ENCODE measurements around the gene UNC50.
"Not testable (repeated sequence)": the region's sequence is repeated elsewhere in the genome, so short reads cannot be mapped to it uniquely, and the experiment has no call there.

The UNC50 gene

DNA sequence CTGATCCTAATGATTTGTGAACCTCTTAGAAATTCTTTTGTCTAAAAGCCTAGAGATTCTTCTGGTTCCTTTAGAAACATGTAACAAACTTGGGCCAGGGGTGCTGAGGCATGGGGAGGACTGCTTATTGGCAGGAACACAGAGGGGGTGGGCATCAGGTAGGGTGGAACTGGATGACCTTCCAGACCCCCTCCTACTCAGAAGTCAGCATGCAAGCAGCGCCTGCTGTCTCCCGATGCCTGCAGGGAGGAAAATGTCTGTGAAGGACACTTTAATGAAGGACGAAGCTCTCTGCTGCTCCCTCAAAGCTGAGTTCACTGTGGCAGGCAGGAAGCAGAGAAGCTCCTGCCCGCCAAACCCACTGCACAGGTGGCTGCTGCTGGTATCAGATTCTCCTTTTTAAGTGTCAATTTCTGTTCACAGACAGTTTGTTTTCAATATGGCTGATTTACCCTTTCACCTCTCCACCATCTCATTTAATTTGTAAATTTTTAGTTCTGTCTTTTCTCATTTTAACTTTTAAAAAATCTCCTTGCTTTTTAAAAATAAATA lies 19.4 kb upstream of the UNC50 start:
- H3K9me3 ChIP-seq (ENCODE audit: control insufficient read depth, low read length): no peaks in the 10 kb centered on the region
- H3K27me3 ChIP-seq (ENCODE audit: control insufficient read depth, insufficient read depth, low read length, poor library complexity, severe bottlenecking): no peaks in the 10 kb centered on the region
- H3K36me3 ChIP-seq (ENCODE audit: control insufficient read depth, insufficient read depth, low read length): no peaks in the 10 kb centered on the region
- 82 to 84% methylated on average over 4 of the region's 4 CpGs for WGBS, 2 experiments
- H3K4me1 ChIP-seq (ENCODE audit: control insufficient read depth, insufficient read depth, low read length): no peaks in the 10 kb centered on the region
- no peak overlapping the region for H3K4me3 ChIP-seq (ENCODE audit: insufficient read depth, low read depth, low read length)
- no peak overlapping the region for H3K27ac ChIP-seq (ENCODE audit: insufficient read depth, low read depth, low read length, poor library complexity, severe bottlenecking)

DNA sequence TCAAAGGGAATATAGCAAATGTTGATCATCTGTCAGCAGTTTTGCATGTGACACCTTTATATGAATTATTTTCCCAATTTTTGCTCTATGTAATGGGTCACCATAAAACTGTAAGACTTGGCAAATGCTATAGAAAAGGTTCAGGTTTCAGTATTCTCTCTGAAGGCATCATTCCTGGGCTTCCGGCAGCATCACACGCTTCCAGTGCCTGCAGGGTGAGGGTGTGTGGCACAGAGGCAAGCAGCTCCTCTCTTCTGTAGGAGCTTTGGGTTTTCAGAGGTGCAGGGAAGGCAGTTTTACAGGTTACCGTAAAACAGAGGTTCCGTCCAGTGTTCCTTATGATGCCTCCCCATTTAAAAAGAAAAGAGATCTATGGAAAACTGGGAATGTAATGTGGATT lies 18.9 kb upstream of the UNC50 start:
- Histone ChIP-seq H3K4me1 (ENCODE audit: control insufficient read depth, insufficient read depth, low read length) (no peaks in the 10 kb centered on the region), H3K9me3 (ENCODE audit: control insufficient read depth, low read length) (no peaks in the 10 kb centered on the region), H3K27me3 (ENCODE audit: control insufficient read depth, insufficient read depth, low read length, poor library complexity, severe bottlenecking) (no peaks in the 10 kb centered on the region), H3K27ac (ENCODE audit: insufficient read depth, low read depth, low read length, poor library complexity, severe bottlenecking) (no peak overlapping the region), H3K36me3 (ENCODE audit: control insufficient read depth, insufficient read depth, low read length) (no peaks in the 10 kb centered on the region), H3K4me3 (ENCODE audit: insufficient read depth, low read depth, low read length) (no peak overlapping the region)
- 93 to 98% methylated on average over 4 of the region's 4 CpGs for WGBS, 2 experiments

DNA sequence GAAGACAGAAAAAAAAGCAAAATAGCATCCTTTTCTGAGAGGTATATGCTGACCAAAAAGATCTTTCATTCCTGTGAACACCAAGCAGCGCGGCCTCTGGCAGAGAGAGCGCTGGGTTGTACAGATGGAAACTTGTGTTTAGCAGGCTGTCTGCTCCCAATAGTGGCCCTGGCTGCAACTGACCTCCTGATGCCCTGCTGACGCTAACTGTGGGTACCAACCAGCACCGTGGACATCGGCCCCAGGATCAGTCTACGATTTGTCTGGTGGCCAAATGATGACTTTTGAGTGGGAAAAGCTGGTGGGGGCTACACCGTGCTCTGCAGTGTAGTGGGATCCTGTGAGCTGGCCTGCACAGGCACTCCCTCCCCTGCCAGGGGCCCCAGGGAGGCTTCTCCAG lies 15.8 kb upstream of the UNC50 start:
- H3K36me3 ChIP-seq (ENCODE audit: control insufficient read depth, insufficient read depth, low read length): peaks cover 3% of the 10 kb centered on the region
- no peaks in the 10 kb centered on the region for H3K9me3 ChIP-seq (ENCODE audit: control insufficient read depth, low read length)
- no peaks in the 10 kb centered on the region for H3K4me1 ChIP-seq (ENCODE audit: control insufficient read depth, insufficient read depth, low read length)
- WGBS, 2 experiments: 94 to 96% methylated on average over 8 of the region's 8 CpGs
- H3K27ac ChIP-seq (ENCODE audit: insufficient read depth, low read depth, low read length, poor library complexity, severe bottlenecking): no peak overlapping the region
- no peaks in the 10 kb centered on the region for H3K27me3 ChIP-seq (ENCODE audit: control insufficient read depth, insufficient read depth, low read length, poor library complexity, severe bottlenecking)
- no peak overlapping the region for H3K4me3 ChIP-seq (ENCODE audit: insufficient read depth, low read depth, low read length)

DNA sequence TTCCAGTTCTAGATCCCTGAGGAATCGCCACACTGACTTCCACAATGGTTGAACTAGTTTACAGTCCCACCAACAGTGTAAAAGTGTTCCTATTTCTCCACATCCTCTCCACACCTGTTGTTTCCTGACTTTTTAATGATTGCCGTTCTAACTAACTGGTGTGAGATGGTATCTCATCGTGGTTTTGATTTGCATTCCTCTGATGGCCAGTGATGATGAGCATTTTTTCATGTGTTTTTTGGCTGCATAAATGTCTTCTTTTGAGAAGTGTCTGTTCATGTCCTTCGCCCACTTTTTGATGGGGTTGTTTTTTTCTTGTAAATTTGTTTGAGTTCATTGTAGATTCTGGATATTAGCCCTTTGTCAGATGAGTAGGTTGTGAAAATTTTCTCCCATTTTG lies 13.7 kb upstream of the UNC50 start:
- not testable (repeated sequence) for H3K9me3 ChIP-seq (ENCODE audit: control insufficient read depth, low read length); H3K4me3 ChIP-seq (ENCODE audit: insufficient read depth, low read depth, low read length); H3K27me3 ChIP-seq (ENCODE audit: control insufficient read depth, insufficient read depth, low read length, poor library complexity, severe bottlenecking); H3K27ac ChIP-seq (ENCODE audit: insufficient read depth, low read depth, low read length, poor library complexity, severe bottlenecking); H3K4me1 ChIP-seq (ENCODE audit: control insufficient read depth, insufficient read depth, low read length)
- peaks cover 11% of the 10 kb centered on the region for H3K36me3 ChIP-seq (ENCODE audit: control insufficient read depth, insufficient read depth, low read length)
- 92% methylated on average over 2 of the region's 4 CpGs; no CpG with 5 or more reads in 1 of the 2 experiments for WGBS, 2 experiments

DNA sequence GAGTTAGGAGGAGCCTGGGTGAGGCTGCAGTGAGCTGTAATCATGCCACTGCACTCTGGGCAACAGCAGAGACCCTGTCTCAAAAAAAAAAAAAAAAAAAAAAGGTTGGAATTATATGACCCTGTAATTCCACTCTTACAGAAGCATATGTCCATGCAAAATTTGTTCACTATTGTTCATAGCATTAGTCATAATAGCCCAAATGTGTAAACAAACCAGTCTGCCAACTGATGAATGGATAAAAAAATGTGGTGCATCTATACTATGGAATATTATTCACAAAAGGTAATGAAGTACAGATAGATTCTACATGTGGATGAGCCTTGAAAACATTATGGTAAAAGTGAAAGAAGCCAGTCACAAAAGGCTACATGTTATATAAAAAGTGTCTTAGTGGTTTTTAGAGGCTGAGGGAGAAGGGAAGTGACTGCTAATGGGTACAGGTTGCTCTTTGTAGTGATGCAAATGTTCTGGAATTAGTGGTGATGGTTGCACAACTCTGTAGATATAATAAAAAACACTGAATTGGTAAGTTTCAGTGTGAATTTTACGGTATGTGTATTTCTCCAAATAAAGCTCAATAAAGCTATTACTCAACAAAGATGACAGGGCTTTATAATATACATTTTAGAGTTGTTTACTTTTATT lies 9.5 kb upstream of the UNC50 start:
- no CpG with 5 or more reads among the region's 1 CpG for WGBS, 2 experiments
- peaks cover 15% of the 10 kb centered on the region for H3K36me3 ChIP-seq (ENCODE audit: control insufficient read depth, insufficient read depth, low read length)
- H3K9me3 ChIP-seq (ENCODE audit: control insufficient read depth, low read length): no peaks in the 10 kb centered on the region
- no peaks in the 10 kb centered on the region for H3K4me1 ChIP-seq (ENCODE audit: control insufficient read depth, insufficient read depth, low read length)
- no peak overlapping the region for H3K4me3 ChIP-seq (ENCODE audit: insufficient read depth, low read depth, low read length)
- H3K27me3 ChIP-seq (ENCODE audit: control insufficient read depth, insufficient read depth, low read length, poor library complexity, severe bottlenecking): no peaks in the 10 kb centered on the region
- H3K27ac ChIP-seq (ENCODE audit: insufficient read depth, low read depth, low read length, poor library complexity, severe bottlenecking): no peak overlapping the region

DNA sequence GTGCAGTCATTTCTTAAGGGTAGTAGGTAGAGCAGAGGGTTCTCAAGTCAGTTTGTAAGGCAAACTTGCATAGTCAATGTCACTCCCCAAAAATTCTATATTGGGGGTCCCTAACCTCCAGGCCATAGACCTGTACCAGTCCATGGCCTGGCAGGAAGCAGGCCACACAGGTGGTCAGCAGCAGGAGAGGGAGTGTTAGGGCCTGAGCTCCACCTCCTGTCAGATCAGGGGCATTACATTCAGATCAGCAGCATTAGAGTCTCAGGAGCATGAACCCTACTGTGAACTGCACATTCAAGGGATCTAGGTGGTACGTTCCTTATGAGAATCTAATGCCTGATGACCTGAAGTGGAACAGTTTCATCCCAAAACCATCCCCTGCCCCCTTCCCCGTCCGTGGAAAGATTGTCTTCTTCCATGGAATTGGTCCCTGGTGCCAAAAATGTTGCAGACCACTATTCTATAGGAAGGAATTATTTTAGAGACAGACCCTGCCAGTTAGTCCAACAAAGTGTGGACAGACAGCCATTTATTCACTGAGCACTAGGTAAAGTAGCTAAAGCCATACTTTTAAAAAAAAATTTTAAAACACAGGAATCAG lies 6.8 kb upstream of the UNC50 start:
- Histone ChIP-seq H3K27ac (ENCODE audit: insufficient read depth, low read depth, low read length, poor library complexity, severe bottlenecking) (no peak overlapping the region), H3K27me3 (ENCODE audit: control insufficient read depth, insufficient read depth, low read length, poor library complexity, severe bottlenecking) (no peaks in the 10 kb centered on the region), H3K4me3 (ENCODE audit: insufficient read depth, low read depth, low read length) (no peak overlapping the region), H3K9me3 (ENCODE audit: control insufficient read depth, low read length) (no peaks in the 10 kb centered on the region), H3K4me1 (ENCODE audit: control insufficient read depth, insufficient read depth, low read length) (no peaks in the 10 kb centered on the region), H3K36me3 (ENCODE audit: control insufficient read depth, insufficient read depth, low read length) (peaks cover 15% of the 10 kb centered on the region)
- 68 to 73% methylated on average over 3 of the region's 3 CpGs for WGBS, 2 experiments

DNA sequence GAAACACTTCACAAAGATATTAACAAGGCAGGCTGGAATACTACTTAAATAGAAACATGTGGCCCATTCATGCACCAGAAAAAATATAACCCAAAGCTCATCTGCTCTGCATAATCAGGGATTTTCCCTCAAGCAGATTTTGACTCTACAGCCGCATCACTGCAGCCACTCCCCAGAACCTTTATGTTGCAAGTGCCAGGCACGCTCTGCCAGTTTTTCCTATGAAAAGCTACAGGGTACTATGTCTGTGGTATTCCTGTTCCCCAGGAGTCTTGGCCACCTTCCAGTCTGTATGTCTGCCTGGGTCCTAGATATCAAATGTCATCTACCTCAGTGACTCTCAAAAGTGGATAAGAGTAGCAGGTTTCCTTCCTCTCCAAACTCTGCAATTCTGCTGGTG lies 3.8 kb upstream of the UNC50 start:
- Histone ChIP-seq H3K4me3 (ENCODE audit: insufficient read depth, low read depth, low read length) (no peak overlapping the region), H3K9me3 (ENCODE audit: control insufficient read depth, low read length) (no peaks in the 10 kb centered on the region), H3K4me1 (ENCODE audit: control insufficient read depth, insufficient read depth, low read length) (peaks cover 3% of the 10 kb centered on the region), H3K27ac (ENCODE audit: insufficient read depth, low read depth, low read length, poor library complexity, severe bottlenecking) (no peak overlapping the region), H3K36me3 (ENCODE audit: control insufficient read depth, insufficient read depth, low read length) (peaks cover 5% of the 10 kb centered on the region), H3K27me3 (ENCODE audit: control insufficient read depth, insufficient read depth, low read length, poor library complexity, severe bottlenecking) (no peaks in the 10 kb centered on the region)
- WGBS, 2 experiments: 96 to 99% methylated on average over 2 of the region's 2 CpGs

DNA sequence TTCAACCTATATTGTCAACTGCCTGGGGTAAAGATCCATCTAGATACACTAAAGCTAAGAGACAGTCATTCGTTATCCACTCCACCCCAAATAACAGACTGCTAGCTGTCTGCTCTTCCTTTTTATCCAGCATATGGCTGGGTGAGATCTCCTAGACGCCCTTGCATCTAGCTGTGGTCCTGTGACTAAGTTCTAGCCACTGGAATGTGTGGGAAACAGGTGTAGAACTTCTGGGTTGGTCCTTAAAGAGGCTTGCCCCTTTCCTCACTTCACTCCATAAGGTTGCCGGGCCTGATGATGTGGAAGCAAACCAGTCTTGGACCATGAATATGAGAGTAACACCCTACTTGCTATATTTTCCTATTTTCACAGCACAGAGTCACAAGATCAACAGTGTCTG lies 3.3 kb upstream of the UNC50 start:
- Histone ChIP-seq H3K4me3 (ENCODE audit: insufficient read depth, low read depth, low read length) (no peak overlapping the region), H3K4me1 (ENCODE audit: control insufficient read depth, insufficient read depth, low read length) (peaks cover 8% of the 10 kb centered on the region), H3K36me3 (ENCODE audit: control insufficient read depth, insufficient read depth, low read length) (no peaks in the 10 kb centered on the region), H3K27ac (ENCODE audit: insufficient read depth, low read depth, low read length, poor library complexity, severe bottlenecking) (no peak overlapping the region), H3K9me3 (ENCODE audit: control insufficient read depth, low read length) (no peaks in the 10 kb centered on the region), H3K27me3 (ENCODE audit: control insufficient read depth, insufficient read depth, low read length, poor library complexity, severe bottlenecking) (no peaks in the 10 kb centered on the region)
- 89 to 96% methylated on average over 3 of the region's 3 CpGs for WGBS, 2 experiments

DNA sequence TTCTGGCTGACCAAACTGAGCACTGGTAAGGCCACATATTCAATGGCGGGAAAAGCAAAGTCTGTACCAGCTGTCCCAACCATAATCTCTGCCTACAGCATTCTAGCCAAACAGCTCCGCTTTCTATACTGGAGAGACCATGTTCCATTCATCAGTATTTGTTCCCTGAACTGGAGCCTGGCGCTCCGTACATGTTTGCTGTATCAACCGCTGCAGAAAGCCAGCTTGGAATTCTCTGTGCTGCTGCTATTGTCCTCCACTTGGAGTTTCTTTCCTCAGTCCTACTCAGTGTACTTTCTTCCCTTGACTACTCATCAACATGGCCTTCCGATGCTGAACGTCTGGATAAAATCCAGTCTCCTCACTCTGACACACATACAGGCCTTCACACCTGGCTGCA lies 2.0 kb upstream of the UNC50 start:
- Histone ChIP-seq H3K4me3 (ENCODE audit: insufficient read depth, low read depth, low read length) (no peak overlapping the region), H3K27me3 (ENCODE audit: control insufficient read depth, insufficient read depth, low read length, poor library complexity, severe bottlenecking) (no peaks in the 10 kb centered on the region), H3K4me1 (ENCODE audit: control insufficient read depth, insufficient read depth, low read length) (peaks cover 10% of the 10 kb centered on the region), H3K9me3 (ENCODE audit: control insufficient read depth, low read length) (no peaks in the 10 kb centered on the region), H3K27ac (ENCODE audit: insufficient read depth, low read depth, low read length, poor library complexity, severe bottlenecking) (no peak overlapping the region), H3K36me3 (ENCODE audit: control insufficient read depth, insufficient read depth, low read length) (peaks cover 3% of the 10 kb centered on the region)
- WGBS, 2 experiments: 92 to 94% methylated on average over 7 of the region's 7 CpGs

DNA sequence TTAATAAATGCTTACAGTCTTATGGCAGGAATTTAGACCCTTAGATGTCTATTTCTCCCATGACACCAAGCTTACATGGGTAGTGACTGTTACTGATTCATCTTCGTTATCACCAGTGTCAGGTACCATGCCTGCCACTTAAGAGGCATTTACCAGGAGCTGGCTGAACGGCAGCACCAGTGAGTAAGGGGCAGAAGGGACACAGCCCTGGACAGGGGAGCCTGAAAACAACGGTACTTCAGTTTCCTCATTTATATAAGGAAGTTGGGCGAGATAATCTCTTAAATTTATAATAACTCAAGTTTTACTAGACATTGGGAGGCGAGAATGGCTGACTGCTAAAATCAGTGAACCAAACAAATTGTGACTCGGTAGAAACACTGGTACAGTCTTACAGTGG lies 1.3 kb upstream of the UNC50 start:
- H3K4me3 ChIP-seq (ENCODE audit: insufficient read depth, low read depth, low read length): peak overlapping the region; percentile 87
- H3K9me3 ChIP-seq (ENCODE audit: control insufficient read depth, low read length): no peaks in the 10 kb centered on the region
- 88 to 94% methylated on average over 6 of the region's 6 CpGs for WGBS, 2 experiments
- H3K36me3 ChIP-seq (ENCODE audit: control insufficient read depth, insufficient read depth, low read length): peaks cover 3% of the 10 kb centered on the region
- peaks cover 10% of the 10 kb centered on the region for H3K4me1 ChIP-seq (ENCODE audit: control insufficient read depth, insufficient read depth, low read length)
- H3K27ac ChIP-seq (ENCODE audit: insufficient read depth, low read depth, low read length, poor library complexity, severe bottlenecking): no peak overlapping the region
- no peaks in the 10 kb centered on the region for H3K27me3 ChIP-seq (ENCODE audit: control insufficient read depth, insufficient read depth, low read length, poor library complexity, severe bottlenecking)
